HPDE6-E6E7 (cell line): ENCODE results near the gene CHST7.

Experiments used
- DNase-seq: peaks from one replicate; pipeline ENCODE4 v3.0.0; 2011; ENCODE audit warnings: missing footprints; ENCODE audit errors: extremely low spot score

The CHST7 gene

DNA sequence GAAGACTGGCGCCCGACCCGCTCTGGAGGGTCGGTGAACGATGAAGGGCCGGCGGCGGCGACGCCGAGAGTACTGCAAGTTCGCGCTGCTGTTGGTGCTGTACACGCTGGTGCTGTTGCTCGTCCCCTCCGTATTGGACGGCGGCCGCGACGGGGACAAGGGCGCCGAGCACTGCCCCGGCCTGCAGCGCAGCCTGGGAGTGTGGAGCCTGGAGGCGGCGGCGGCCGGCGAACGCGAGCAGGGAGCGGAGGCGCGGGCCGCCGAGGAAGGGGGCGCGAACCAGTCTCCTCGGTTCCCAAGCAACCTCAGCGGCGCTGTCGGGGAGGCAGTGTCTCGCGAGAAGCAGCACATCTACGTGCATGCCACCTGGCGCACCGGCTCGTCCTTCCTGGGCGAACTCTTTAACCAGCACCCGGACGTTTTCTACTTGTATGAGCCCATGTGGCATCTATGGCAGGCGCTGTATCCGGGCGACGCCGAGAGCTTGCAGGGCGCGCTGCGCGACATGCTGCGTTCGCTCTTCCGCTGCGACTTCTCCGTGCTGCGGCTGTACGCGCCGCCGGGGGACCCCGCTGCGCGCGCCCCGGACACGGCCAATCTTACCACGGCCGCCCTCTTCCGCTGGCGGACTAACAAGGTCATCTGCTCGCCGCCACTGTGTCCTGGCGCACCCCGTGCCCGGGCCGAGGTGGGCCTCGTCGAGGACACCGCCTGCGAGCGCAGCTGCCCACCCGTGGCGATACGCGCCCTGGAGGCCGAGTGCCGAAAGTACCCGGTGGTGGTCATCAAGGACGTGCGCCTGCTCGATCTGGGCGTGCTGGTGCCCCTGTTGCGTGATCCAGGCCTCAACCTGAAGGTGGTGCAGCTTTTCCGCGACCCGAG, 568 bp downstream of the CHST7 start:
- no peak for DNase-seq

DNA sequence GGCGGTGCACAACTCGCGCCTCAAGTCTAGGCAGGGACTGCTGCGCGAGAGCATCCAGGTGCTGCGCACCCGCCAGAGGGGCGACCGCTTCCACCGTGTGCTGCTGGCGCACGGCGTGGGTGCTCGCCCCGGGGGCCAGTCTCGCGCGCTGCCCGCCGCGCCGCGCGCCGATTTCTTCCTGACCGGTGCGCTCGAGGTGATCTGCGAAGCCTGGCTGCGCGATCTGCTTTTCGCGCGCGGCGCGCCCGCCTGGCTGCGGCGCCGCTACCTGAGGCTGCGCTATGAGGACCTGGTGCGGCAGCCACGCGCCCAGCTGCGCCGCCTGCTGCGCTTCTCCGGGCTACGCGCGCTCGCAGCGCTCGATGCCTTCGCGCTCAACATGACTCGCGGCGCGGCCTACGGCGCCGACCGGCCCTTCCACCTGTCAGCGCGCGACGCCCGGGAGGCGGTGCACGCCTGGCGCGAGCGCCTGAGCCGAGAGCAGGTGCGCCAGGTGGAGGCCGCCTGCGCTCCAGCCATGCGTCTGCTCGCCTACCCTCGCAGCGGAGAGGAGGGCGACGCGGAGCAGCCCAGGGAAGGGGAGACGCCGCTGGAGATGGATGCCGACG, 1.3 kb downstream of the CHST7 start:
- no peak for DNase-seq

DNA sequence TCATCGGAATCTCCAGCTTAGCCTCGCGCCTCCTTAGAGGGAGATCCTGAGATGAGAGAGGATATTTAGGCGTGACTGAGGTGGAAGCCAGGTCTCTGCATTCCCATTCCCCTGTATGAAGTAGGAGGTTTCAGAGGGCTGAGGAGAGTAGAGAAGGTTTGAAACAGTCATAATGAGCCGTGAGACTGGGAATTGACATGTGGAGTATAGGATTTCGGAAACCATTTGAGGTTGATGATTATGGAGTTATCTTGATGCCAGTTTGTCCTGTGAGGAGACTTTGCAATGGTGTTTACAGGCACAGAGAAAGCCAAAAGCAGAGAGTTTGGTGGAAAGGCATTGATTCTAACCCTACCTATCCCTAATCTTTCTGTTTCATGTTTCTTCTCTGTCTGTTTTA, 2.0 kb downstream of the CHST7 start:
- DNase-seq, result no peak

GRCh38 chrX:46575991-46576392, 2.4 kb downstream of the CHST7 start:
- no peak for DNase-seq

GRCh38 chrX:46576458-46576857, 2.9 kb downstream of the CHST7 start:
- DNase-seq, result no peak

- no peak for DNase-seq
Measured at GRCh38 chrX:46577221-46578005, 3.8 kb downstream of the CHST7 start.

DNA sequence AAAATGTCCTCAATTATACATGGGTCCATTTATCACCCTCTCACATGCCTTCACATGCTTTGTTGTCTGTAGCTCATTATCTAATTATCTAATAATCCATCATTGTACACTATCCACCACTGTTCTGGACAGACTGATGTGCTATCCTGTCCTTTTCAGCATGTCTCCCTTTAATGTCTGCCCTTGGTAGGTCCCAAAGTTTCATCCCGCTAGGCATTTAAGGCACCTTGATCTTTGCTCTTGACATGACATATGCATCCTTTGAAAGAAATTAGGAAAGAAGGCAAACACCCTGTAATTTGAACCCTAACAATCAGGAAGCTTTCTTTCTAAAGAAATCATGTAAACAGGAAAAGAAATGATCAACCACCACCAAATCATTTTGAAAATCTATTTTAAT, 5.7 kb downstream of the CHST7 start:
- DNase-seq, result no peak

- no peak for DNase-seq
Measured at GRCh38 chrX:46580613-46581012, 7.0 kb downstream of the CHST7 start.

DNA sequence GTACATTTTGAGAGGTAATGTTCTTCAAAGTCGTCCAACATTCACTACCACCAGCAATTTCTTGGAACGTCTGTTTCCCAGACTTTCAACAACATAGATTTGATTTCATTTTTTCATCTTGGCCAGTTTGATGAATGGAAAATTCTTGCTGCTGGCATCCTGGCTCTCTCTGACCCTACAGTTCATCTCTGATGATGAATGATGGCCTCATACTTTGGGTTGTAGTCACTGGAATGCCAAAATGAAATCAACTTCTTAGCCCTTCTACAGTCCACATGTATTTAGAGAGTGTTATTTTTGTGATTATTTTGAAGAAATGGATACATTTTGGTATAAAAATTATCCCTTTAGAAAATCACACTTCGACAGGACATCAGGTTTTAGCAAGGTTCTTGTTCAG, 8.8 kb downstream of the CHST7 start:
- DNase-seq, result no peak

DNA sequence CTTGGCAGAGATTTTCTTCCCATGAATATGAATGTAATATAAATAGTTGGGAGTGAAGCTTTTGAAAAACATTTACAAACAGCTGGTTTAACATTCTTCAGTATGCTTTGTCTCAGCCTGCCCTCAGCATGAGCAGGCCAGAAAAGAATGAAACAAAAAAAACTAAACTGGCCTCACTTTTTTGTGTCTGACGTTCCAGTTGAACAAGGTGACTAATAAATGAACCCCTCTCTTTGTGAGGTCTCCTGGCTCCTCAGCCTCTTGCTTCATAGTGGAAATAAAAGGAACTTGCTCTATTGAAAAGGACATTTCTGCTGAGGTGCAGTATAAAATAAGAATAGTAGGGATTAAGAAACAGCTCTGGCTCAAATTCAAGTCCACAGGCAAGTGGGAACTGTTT, 9.4 kb downstream of the CHST7 start:
- no peak for DNase-seq

DNA sequence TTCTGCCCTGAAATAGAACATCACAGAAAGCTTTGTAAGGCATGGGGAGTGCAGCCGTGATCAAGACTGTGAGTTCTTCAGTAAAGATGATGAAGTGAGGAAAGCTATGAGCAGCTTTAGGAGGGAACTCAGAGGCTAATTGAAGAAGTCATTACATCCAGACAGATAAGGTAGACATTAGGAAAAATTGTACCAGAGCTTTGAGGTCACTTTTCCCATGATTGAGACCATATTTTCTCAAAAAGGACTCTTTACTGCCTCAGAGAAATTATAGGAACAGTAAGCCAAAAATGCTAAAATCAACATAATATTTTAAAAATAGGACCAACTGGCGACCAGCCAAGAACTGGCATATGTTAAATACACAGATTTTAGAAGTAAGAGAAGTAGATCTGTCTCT, 11.2 kb downstream of the CHST7 start:
- no peak for DNase-seq

GRCh38 chrX:46587158-46587557, 13.6 kb downstream of the CHST7 start:
- DNase-seq, result no peak

- no peak for DNase-seq
Measured at GRCh38 chrX:46587753-46588171, 14.2 kb downstream of the CHST7 start.

- no peak for DNase-seq
Measured at GRCh38 chrX:46588263-46588662, 14.7 kb downstream of the CHST7 start.

GRCh38 chrX:46589977-46590723, 16.6 kb downstream of the CHST7 start:
- no peak for DNase-seq

DNA sequence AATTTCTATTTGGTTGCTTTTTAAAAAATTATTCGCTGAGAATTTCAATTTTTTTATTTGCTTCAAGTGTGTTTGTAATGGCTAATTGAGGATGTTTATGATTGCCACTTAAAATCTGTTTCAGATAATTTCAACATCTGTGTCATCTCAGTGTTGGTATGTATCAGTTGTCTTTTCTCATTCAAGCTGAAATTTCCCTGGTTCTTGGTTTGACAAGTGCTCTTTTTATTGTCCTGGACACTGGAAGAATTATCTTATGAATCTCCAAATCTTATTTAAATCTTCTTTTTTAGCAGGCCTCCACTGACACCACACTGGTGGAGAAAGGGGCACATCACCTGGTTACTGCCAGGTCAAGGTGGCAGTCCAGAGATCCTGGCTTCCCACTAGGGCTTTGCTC, 21.5 kb downstream of the CHST7 start:
- DNase-seq, result no peak

- no peak for DNase-seq
Measured at GRCh38 chrX:46597208-46597607, 23.6 kb downstream of the CHST7 start.

GRCh38 chrX:46597771-46598170, 24.2 kb downstream of the CHST7 start:
- no peak for DNase-seq

- no peak for DNase-seq
Measured at GRCh38 chrX:46599051-46599560, 25.5 kb downstream of the CHST7 start.

- no peak for DNase-seq
Measured at GRCh38 chrX:46601283-46601682, 27.7 kb downstream of the CHST7 start.

DNA sequence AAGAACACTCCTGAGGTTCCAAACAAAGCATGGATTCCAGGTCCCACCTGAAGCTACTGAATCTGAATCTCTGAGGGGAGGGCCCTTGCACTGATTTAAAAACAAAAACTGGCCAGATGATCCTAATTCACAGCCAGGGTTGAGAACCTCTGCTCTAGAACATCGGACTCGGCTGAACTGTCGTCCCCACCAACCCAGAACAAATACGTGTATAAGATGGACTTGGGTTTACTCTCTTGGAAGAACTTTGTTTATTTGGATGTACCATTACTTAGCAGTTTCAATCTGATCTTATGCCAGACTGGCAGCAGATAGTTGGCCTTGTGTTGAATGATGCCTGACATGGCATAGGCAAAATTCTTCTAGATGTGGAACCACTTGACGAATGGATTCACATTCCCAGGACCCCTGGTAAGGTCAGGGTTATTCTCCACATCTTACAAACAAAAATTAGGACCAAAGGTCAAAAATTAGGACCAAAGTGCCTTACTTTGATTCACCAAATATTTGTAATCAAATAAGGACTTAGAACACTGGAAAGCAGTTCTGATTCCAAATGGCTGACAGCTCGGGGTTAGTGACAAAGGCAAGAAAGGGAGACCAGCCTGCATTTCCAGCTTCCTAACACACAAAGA, 29.0 kb downstream of the CHST7 start:
- DNase-seq, result no peak
